HepG2 (cell line): ENCODE results near the gene SLCO3A1. TPM values are rescaled to one million over a fixed set of nuclear protein-coding genes. Genes with fewer than 3 reads are reported as not detected.

Source experiments
- ATAC-seq: fragments of 200-7000 bp; cut with Tn5 transposase; 3 replicates; pipeline ENCODE4 v1.9.1; 2020; ENCODE audit warnings: mild to moderate bottlenecking, moderate library complexity
- BruUV-seq: library from RNA; stranded (reverse); fragments of 400-500 nt; replicated peaks from 2 replicates; lab custom pipeline; 2021; lab: Mats Ljungman, UMichigan
- CTCF ChIA-PET: fragments of 300-600 bp; formaldehyde crosslinking; extraction: SDS; loops from one replicate; lab custom pipeline; 2021; ENCODE audit warnings: low total read pairs, inconsistent platforms, low intra/inter-chr PET ratio; lab: Yijun Ruan, JAX
- POLR2A ChIA-PET: fragments of 350-600 bp; sonication (Branson Sonifier 250); formaldehyde crosslinking; loops from one replicate; lab custom pipeline; 2020; ENCODE audit warnings: antibody characterized with exemption, inconsistent platforms; lab: Yijun Ruan, JAX
- DNase-seq: peaks from one replicate; pipeline ENCODE4 v3.0.0-alpha.2; 2015; ENCODE audit warnings: low spot score
- FAIRE-seq: peaks from 3 replicates; lab custom pipeline; 2011; peaks lifted over from hg19 to GRCh38; lab: Jason Lieb, UNC
- H2AFZ ChIP-seq: one replicate; pipeline ENCODE4 v1.6.1; 2011; ENCODE audit warnings: low read length, inconsistent platforms
- H3K27ac ChIP-seq: fragments of 300-600 bp; 3 replicates; pipeline ENCODE4 v1.8.0; 2011; ENCODE audit warnings: mixed run types, mild to moderate bottlenecking, mixed read lengths, low read length, inconsistent platforms; ENCODE audit not compliant: insufficient read depth; ENCODE audit errors: extremely low read length
- H3K27me3 ChIP-seq, 2 experiments: fragments of 200-600 bp in 1 of 2; 2 replicates in 1 of 2; 3 replicates in 1 of 2; pipeline versions ENCODE4 v1.6.0 to v1.8.0; 2011; ENCODE audit warnings: low read length in 2 of 2, mild to moderate bottlenecking in 2 of 2, moderate library complexity in 2 of 2, inconsistent platforms in 1 of 2; ENCODE audit not compliant: insufficient read depth in 2 of 2, control insufficient read depth in 1 of 2
- H3K36me3 ChIP-seq, 2 experiments: fragments of 200-600 bp in 1 of 2; replicated peaks in 1 of 2; 2 replicates in 1 of 2; 3 replicates in 1 of 2; pipeline versions ENCODE4 v1.5.1 to v1.8.0; 2011; ENCODE audit warnings: low read length in 2 of 2, inconsistent platforms in 1 of 2; ENCODE audit not compliant: insufficient read depth in 2 of 2, control insufficient read depth in 1 of 2
- H3K4me1 ChIP-seq: 2 replicates; pipeline ENCODE4 v1.5.1; 2012; ENCODE audit warnings: low read length, inconsistent platforms; ENCODE audit not compliant: insufficient read depth
- H3K4me2 ChIP-seq: 2 replicates; pipeline ENCODE4 v1.6.0; 2011; ENCODE audit warnings: low read depth, low read length, inconsistent platforms
- H3K4me3 ChIP-seq, 3 experiments: fragments of 200-600 bp in 1 of 3; sonication (generic), shearing (Covaris generic) in 1 of 3; replicated peaks in 1 of 3; 2 replicates each; pipeline ENCODE4 v1.5.1; 2011 to 2016; ENCODE audit warnings: low read length in 3 of 3, inconsistent platforms in 2 of 3, low read depth in 2 of 3, mild to moderate bottlenecking in 2 of 3, control low read depth in 1 of 3, mixed read lengths in 1 of 3; ENCODE audit not compliant: insufficient read depth in 1 of 3
- H3K79me2 ChIP-seq: one replicate; pipeline ENCODE4 v1.6.1; 2011; ENCODE audit warnings: low read length, inconsistent platforms; ENCODE audit not compliant: insufficient read depth
- H3K9ac ChIP-seq: 2 replicates; pipeline ENCODE4 v1.6.0; 2011; ENCODE audit warnings: mild to moderate bottlenecking, low read depth, low read length, inconsistent platforms; ENCODE audit not compliant: insufficient read depth
- H3K9me3 ChIP-seq: 2 replicates; pipeline ENCODE4 v1.5.1; 2012; ENCODE audit warnings: mild to moderate bottlenecking, low read length
- H4K20me1 ChIP-seq: 2 replicates; pipeline ENCODE4 v1.6.0; 2011; ENCODE audit warnings: inconsistent platforms, mild to moderate bottlenecking, low read length, moderate library complexity; ENCODE audit not compliant: insufficient read depth
- HDAC2 ChIP-seq: sonication (generic); formaldehyde crosslinking; IDR thresholded peaks from 2 replicates; pipeline ENCODE4 v1.4.0; 2020; ENCODE audit warnings: missing genetic modification reagents
- TBX2 ChIP-seq: sonication (generic); formaldehyde crosslinking; IDR thresholded peaks from 2 replicates; pipeline ENCODE4 v1.5.0; 2020; ENCODE audit warnings: missing genetic modification reagents, mild to moderate bottlenecking, borderline replicate concordance
- WIZ ChIP-seq: sonication (generic); formaldehyde crosslinking; IDR thresholded peaks from 2 replicates; pipeline ENCODE4 v1.5.1; 2020; ENCODE audit warnings: mild to moderate bottlenecking, missing genetic modification reagents
- ZFP36 ChIP-seq: fragments of 150-350 bp; IDR thresholded peaks from 2 replicates; pipeline ENCODE4 v1.6.1; 2018; ENCODE audit warnings: borderline replicate concordance, low read length, low read depth; ENCODE audit not compliant: partially characterized antibody
- ZFP82 ChIP-seq: sonication (generic); formaldehyde crosslinking; IDR thresholded peaks from 2 replicates; pipeline ENCODE4 v1.5.1; 2020; ENCODE audit warnings: mild to moderate bottlenecking, missing genetic modification reagents, borderline replicate concordance
- ZNF253 ChIP-seq: sonication (generic); formaldehyde crosslinking; IDR thresholded peaks from 2 replicates; pipeline ENCODE4 v1.8.0; 2022; ENCODE audit warnings: mild to moderate bottlenecking, missing genetic modification reagents, borderline replicate concordance
- ZNF432 ChIP-seq: sonication (generic); formaldehyde crosslinking; IDR thresholded peaks from 2 replicates; pipeline ENCODE4 v1.5.0; 2020; ENCODE audit warnings: missing genetic modification reagents, mild to moderate bottlenecking, borderline replicate concordance
- WGBS: methylation state at CpG from one replicate; pipeline ENCODE4 v1.1.6; 2017; ENCODE audit warnings: low lambda C conversion rate; 5-methylcytosine and 5-hydroxymethylcytosine counted together
- in situ Hi-C: cut with HindIII; loops from 2 replicates; pipeline ENCODE4 v1.10.0; 2017; ENCODE audit warnings: low pct_unique_long_range_greater_than_20kb; ENCODE audit not compliant: extremely low pct_ligation_motif_present
- intact Hi-C: fragments of 100-400 bp; cut with micrococcal nuclease; formaldehyde crosslinking; loops from one replicate; pipeline ENCODE4 v1.10.0; 2022; ENCODE audit not compliant: unreplicated experiment
- polyA plus RNA-seq, 8 experiments: library from polyadenylated mRNA; depleted of rRNA in 3 of 8; stranded (reverse) in 7 of 8; unstranded in 1 of 8; fragments of >200 nt; fragmentation: Illumina TruSeq in 4 of 8; extraction: Trizol in 4 of 8; gene quantifications; 2 replicates each; pipeline versions ENCODE4 v1.2.1 to v1.2.3, GENCODE V29; 2011 to 2016; ENCODE audit warnings: low read depth in 4 of 8, missing spikeins in 1 of 8, mixed read lengths in 1 of 8; ENCODE audit not compliant: insufficient read depth in 1 of 8
- total RNA-seq, 5 experiments: library from RNA; depleted of rRNA; stranded (reverse); fragments of >200 nt; fragmentation: Illumina TruSeq; extraction: Trizol; gene quantifications; 2 replicates each; pipeline ENCODE4 v1.2.3, GENCODE V29; 2016; ENCODE audit warnings: low read depth in 1 of 5
- TF ChIP-seq, protein P1 (sequence below): sonication (generic); formaldehyde crosslinking; IDR thresholded peaks from 2 replicates; pipeline ENCODE4 v1.5.0; 2020; ENCODE audit warnings: mild to moderate bottlenecking, missing genetic modification reagents
- TF ChIP-seq, protein P2 (sequence below): sonication (generic); formaldehyde crosslinking; IDR thresholded peaks from 2 replicates; pipeline ENCODE4 v1.5.0; 2020; ENCODE audit warnings: missing genetic modification reagents, mild to moderate bottlenecking, borderline replicate concordance
- TF ChIP-seq, protein P3 (sequence below): sonication (generic); formaldehyde crosslinking; IDR thresholded peaks from 2 replicates; pipeline ENCODE4 v1.4.0; 2020; ENCODE audit warnings: mild to moderate bottlenecking, missing genetic modification reagents

The SLCO3A1 gene
- total and polyA plus RNA-seq, 2 of the 13 experiments (the other 11 are each of a cell fraction or from before 2014, with no cell fraction given), result 0.02 TPM; not detected in 1

DNA sequence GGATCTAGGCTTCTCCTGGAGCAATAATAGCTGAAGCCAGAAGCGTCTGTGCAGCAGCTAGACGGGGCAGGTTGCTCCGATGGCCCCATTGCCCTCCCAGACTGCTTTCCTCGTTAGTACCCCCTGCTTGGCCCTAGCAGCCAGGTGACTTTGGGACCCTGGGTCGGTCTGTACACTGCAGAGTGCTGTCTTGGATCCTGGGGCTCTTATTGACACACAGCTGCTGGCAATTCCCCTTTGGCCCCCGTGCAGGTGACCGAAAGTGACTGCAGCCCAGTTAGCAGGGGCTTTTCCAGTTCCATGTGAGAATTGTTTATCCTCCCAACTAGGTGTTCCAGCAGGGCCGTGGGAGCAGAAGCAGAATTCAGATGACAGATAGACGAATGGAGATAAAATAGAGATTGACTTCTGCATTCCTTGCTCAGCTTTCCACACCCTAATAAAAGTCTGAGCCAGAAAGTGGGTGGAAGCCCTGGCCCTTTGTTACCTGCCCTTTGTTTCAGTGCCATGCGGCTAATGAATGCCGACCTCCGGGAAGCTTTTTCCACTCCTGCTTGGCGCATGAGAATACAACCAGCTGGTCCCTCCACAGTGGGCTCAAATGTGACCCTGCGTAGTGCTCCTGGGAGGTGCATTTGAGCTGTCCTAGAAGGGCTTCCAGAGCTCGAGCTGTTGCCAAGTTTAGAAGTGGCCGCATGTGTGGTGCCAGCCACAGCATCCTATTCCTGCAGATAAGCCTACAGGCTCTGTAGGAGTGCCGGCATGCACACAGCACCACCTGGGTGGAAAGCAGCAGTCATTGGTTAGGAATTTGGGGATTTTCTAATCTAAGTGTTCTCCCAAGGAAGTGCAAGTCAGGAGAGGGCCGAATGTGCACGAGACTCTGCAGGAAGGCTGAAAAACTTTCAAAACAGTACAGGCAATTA lies 94.4 kb downstream of the SLCO3A1 start (continued):
- TF ChIP-seq, protein P1, sequence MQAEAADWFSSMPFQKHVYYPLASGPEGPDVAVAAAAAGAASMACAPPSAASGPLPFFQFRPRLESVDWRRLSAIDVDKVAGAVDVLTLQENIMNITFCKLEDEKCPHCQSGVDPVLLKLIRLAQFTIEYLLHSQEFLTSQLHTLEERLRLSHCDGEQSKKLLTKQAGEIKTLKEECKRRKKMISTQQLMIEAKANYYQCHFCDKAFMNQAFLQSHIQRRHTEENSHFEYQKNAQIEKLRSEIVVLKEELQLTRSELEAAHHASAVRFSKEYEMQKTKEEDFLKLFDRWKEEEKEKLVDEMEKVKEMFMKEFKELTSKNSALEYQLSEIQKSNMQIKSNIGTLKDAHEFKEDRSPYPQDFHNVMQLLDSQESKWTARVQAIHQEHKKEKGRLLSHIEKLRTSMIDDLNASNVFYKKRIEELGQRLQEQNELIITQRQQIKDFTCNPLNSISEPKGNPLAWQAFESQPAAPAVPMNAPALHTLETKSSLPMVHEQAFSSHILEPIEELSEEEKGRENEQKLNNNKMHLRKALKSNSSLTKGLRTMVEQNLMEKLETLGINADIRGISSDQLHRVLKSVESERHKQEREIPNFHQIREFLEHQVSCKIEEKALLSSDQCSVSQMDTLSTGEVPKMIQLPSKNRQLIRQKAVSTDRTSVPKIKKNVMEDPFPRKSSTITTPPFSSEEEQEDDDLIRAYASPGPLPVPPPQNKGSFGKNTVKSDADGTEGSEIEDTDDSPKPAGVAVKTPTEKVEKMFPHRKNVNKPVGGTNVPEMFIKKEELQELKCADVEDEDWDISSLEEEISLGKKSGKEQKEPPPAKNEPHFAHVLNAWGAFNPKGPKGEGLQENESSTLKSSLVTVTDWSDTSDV (CRISPR knock-in tag), result no peak
- no peak for TF ChIP-seq HDAC2
- TF ChIP-seq ZFP82 (CRISPR knock-in tag), result no peak
- no peak for TF ChIP-seq ZFP36
- TF ChIP-seq, all 625 proteins: peak for 0

DNA sequence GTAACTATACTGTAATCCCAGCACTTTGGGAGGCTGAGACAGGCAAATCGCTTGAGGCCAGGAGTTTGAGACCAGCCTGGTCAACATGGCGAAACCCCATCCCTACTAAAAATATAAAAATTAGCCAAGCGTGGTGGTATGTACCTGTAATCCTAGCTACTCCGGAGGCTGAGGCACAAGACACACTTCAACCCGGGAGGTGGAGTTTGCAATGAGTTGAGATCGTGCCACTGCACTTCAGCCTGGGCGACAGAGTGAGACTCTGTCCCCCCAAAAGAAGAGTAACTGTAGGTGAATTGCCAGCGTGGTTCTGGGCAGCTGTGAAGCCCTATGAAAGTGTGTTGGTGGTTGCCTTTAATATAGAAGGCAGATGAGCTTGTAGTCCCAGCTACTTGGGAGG lies 95.9 kb downstream of the SLCO3A1 start:
- DNase-seq (no peak), FAIRE-seq (no peak), ATAC-seq (no peak)
- Histone ChIP-seq H3K4me1 (no peaks in the 10 kb centered on the region), H3K4me2 (no peak overlapping the region), H3K9ac (no peak overlapping the region), H3K27ac (no peak overlapping the region), H3K79me2 (no peaks in the 10 kb centered on the region), H2AFZ (no peak overlapping the region), H3K4me3 (no peak overlapping the region), H3K9me3 (no peaks in the 10 kb centered on the region), H4K20me1 (no peaks in the 10 kb centered on the region), H3K27me3 (peaks cover 0 to 20% of the 10 kb centered on the region in 2 experiments; a peak in 2 of 5 replicates), H3K36me3 (no peaks in the 10 kb centered on the region)
- CTCF ChIA-PET, result no interaction called here
- in situ Hi-C loops, result no loop called here
- POLR2A ChIA-PET, result no interaction called here
- WGBS, result 25% methylated on average over 8 of the region's 8 CpGs
- intact Hi-C loops, result no loop called here
- BruUV-seq, result no TSS peak
- TF ChIP-seq WIZ (CRISPR knock-in tag) (no peak), ZNF432 (CRISPR knock-in tag) (no peak), ZNF253 (CRISPR knock-in tag) (no peak), TBX2 (CRISPR knock-in tag) (no peak)
- TF ChIP-seq, protein P2, sequence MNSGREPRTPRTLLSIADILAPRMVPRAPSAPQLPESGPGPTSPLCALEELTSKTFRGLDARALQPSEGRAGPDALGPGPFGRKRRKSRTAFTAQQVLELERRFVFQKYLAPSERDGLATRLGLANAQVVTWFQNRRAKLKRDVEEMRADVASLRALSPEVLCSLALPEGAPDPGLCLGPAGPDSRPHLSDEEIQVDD, result no peak
- TF ChIP-seq, protein P3, sequence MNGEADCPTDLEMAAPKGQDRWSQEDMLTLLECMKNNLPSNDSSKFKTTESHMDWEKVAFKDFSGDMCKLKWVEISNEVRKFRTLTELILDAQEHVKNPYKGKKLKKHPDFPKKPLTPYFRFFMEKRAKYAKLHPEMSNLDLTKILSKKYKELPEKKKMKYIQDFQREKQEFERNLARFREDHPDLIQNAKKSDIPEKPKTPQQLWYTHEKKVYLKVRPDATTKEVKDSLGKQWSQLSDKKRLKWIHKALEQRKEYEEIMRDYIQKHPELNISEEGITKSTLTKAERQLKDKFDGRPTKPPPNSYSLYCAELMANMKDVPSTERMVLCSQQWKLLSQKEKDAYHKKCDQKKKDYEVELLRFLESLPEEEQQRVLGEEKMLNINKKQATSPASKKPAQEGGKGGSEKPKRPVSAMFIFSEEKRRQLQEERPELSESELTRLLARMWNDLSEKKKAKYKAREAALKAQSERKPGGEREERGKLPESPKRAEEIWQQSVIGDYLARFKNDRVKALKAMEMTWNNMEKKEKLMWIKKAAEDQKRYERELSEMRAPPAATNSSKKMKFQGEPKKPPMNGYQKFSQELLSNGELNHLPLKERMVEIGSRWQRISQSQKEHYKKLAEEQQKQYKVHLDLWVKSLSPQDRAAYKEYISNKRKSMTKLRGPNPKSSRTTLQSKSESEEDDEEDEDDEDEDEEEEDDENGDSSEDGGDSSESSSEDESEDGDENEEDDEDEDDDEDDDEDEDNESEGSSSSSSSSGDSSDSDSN (CRISPR knock-in tag), result no peak
